ENCODE measurements around the gene RALA. TPM values are rescaled to one million over a fixed set of nuclear protein-coding genes. Genes with fewer than 3 reads are reported as not detected.
A peak's percentile ranks its signal among the peaks of the same experiment; 100 is the strongest.
"Not testable (repeated sequence)": the region's sequence is repeated elsewhere in the genome, so short reads cannot be mapped to it uniquely, and the experiment has no call there.

RALA gene
- polyA plus RNA-seq, 2 donors: 52.4 to 71.2 TPM

DNA sequence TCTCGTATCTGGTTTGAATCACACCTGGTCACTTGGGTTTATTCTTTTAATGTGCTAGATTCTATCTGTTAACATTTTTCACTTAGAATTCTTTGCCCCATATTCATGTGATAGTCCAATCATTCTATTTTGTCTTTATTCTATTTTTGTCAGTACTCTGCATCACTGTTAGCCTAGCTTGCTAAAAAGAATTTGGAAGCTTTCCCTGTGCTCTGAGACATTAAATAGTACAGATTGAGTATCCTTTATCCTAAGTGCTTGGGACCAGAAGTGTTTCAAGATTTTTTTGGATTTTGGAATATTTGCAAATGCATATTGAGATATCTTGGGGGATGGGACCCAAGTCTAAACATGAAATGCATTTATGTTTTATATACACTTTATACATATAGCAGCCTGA lies 51.0 kb downstream of the RALA start:
- no peak overlapping the region for H3K27ac ChIP-seq (ENCODE audit: low read depth in 2 of 2, low read length in 1 of 2)
- H3K4me1 ChIP-seq (ENCODE audit: control insufficient read depth in 2 of 2, insufficient read depth in 2 of 2, low read length in 1 of 2): no peaks in the 10 kb centered on the region
- H3K4me3 ChIP-seq (ENCODE audit: low read depth in 1 of 2, low read length in 2 of 2): no peak overlapping the region
- 86 to 90% methylated on average over 1 of the region's 1 CpG for WGBS, 2 donors
- no peaks in the 10 kb centered on the region for H3K27me3 ChIP-seq (ENCODE audit: control insufficient read depth in 1 of 2, insufficient read depth in 2 of 2, low read length in 2 of 2)
- H3K36me3 ChIP-seq (ENCODE audit: control insufficient read depth in 2 of 2, insufficient read depth in 2 of 2, low read length in 1 of 2): no peaks in the 10 kb centered on the region
- no peaks in the 10 kb centered on the region for H3K9me3 ChIP-seq (ENCODE audit: control insufficient read depth in 2 of 2, insufficient read depth in 1 of 2, low read depth in 1 of 2, low read length in 1 of 2)

DNA sequence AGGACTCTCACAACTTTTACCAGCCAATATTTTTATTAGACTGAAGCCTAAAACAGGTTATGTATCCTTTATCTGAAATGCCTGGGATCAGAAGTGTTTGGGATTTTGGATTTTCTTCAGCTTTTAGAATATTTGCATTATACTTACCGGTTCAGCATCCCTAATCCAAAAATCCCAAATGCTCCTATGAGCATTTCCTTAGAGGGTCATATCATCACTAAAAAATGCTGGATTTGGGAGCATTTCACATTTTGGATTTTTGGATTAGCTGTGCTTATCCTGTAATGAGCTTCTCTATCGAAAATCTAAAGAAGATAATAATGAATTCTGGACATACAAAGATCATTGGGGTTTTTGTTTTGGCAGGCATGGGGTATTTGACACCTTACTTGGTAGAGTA lies 53.0 kb downstream of the RALA start:
- Histone ChIP-seq H3K27me3 (ENCODE audit: control insufficient read depth in 1 of 2, insufficient read depth in 2 of 2, low read length in 2 of 2) (no peaks in the 10 kb centered on the region), H3K36me3 (ENCODE audit: control insufficient read depth in 2 of 2, insufficient read depth in 2 of 2, low read length in 1 of 2) (no peaks in the 10 kb centered on the region), H3K4me1 (ENCODE audit: control insufficient read depth in 2 of 2, insufficient read depth in 2 of 2, low read length in 1 of 2) (no peaks in the 10 kb centered on the region), H3K4me3 (ENCODE audit: low read depth in 1 of 2, low read length in 2 of 2) (no peak overlapping the region), H3K27ac (ENCODE audit: low read depth in 2 of 2, low read length in 1 of 2) (no peak overlapping the region), H3K9me3 (ENCODE audit: control insufficient read depth in 2 of 2, insufficient read depth in 1 of 2, low read depth in 1 of 2, low read length in 1 of 2) (no peaks in the 10 kb centered on the region)
- 87% methylated on average over 2 of the region's 2 CpGs for WGBS, 2 donors

GRCh38 chr7:39678930-39679709 lies 55.7 kb downstream of the RALA start:
- H3K9me3 ChIP-seq (ENCODE audit: control insufficient read depth in 2 of 2, insufficient read depth in 1 of 2, low read depth in 1 of 2, low read length in 1 of 2): no peaks in the 10 kb centered on the region
- no peak overlapping the region for H3K27ac ChIP-seq (ENCODE audit: low read depth in 2 of 2, low read length in 1 of 2)
- H3K27me3 ChIP-seq (ENCODE audit: control insufficient read depth in 1 of 2, insufficient read depth in 2 of 2, low read length in 2 of 2): no peaks in the 10 kb centered on the region
- no peak overlapping the region for H3K4me3 ChIP-seq (ENCODE audit: low read depth in 1 of 2, low read length in 2 of 2)
- H3K36me3 ChIP-seq (ENCODE audit: control insufficient read depth in 2 of 2, insufficient read depth in 2 of 2, low read length in 1 of 2): no peaks in the 10 kb centered on the region
- no peaks in the 10 kb centered on the region for H3K4me1 ChIP-seq (ENCODE audit: control insufficient read depth in 2 of 2, insufficient read depth in 2 of 2, low read length in 1 of 2)
- WGBS, 2 donors: 82 to 88% methylated on average over 6 of the region's 6 CpGs

GRCh38 chr7:39679874-39680273 lies 56.5 kb downstream of the RALA start:
- 90 to 93% methylated on average over 9 of the region's 9 CpGs for WGBS, 2 donors

DNA sequence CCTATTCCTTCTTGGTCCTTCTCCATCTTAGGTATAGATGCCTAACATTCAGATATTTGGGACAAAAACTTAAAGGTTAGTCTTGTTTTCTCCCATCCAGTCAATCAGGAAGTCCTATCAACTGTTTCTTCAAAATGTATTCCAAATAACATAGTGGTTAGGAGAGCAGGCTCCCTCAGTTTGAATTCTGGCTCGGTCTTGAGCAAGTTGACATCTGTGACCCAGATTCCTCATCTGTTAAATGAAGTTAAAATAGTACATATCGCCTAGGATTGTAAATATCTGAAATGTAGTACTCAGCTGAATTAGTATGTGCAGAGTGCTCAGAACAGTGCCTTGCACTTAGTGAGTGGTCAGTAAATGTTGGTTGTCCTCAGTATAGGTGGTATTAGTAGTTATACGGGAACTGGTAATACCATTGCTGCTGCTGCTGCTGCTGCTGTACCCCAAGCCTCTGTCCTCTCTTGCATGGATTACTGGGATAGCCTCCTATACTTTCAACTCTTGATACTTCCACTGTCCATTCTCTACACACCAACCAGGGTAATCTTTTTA lies 58.6 kb downstream of the RALA start:
- no peaks in the 10 kb centered on the region for H3K36me3 ChIP-seq (ENCODE audit: control insufficient read depth in 2 of 2, insufficient read depth in 2 of 2, low read length in 1 of 2)
- H3K27me3 ChIP-seq (ENCODE audit: control insufficient read depth in 1 of 2, insufficient read depth in 2 of 2, low read length in 2 of 2): no peaks in the 10 kb centered on the region
- no peaks in the 10 kb centered on the region for H3K4me1 ChIP-seq (ENCODE audit: control insufficient read depth in 2 of 2, insufficient read depth in 2 of 2, low read length in 1 of 2)
- no peak overlapping the region for H3K27ac ChIP-seq (ENCODE audit: low read depth in 2 of 2, low read length in 1 of 2)
- no peaks in the 10 kb centered on the region for H3K9me3 ChIP-seq (ENCODE audit: control insufficient read depth in 2 of 2, insufficient read depth in 1 of 2, low read depth in 1 of 2, low read length in 1 of 2)
- WGBS, 2 donors: 75 to 87% methylated on average over 3 of the region's 3 CpGs
- no peak overlapping the region for H3K4me3 ChIP-seq (ENCODE audit: low read depth in 1 of 2, low read length in 2 of 2)

More at GRCh38 chr7:39679874-39680273, 56.5 kb downstream of the RALA start:
- H3K4me1 ChIP-seq (ENCODE audit: control insufficient read depth in 2 of 2, insufficient read depth in 2 of 2, low read length in 1 of 2); H3K36me3 ChIP-seq (ENCODE audit: control insufficient read depth in 2 of 2, insufficient read depth in 2 of 2, low read length in 1 of 2); H3K27me3 ChIP-seq (ENCODE audit: control insufficient read depth in 1 of 2, insufficient read depth in 2 of 2, low read length in 2 of 2); H3K4me3 ChIP-seq (ENCODE audit: low read depth in 1 of 2, low read length in 2 of 2); H3K9me3 ChIP-seq (ENCODE audit: control insufficient read depth in 2 of 2, insufficient read depth in 1 of 2, low read depth in 1 of 2, low read length in 1 of 2); H3K27ac ChIP-seq (ENCODE audit: low read depth in 2 of 2, low read length in 1 of 2): not testable (repeated sequence)

DNA sequence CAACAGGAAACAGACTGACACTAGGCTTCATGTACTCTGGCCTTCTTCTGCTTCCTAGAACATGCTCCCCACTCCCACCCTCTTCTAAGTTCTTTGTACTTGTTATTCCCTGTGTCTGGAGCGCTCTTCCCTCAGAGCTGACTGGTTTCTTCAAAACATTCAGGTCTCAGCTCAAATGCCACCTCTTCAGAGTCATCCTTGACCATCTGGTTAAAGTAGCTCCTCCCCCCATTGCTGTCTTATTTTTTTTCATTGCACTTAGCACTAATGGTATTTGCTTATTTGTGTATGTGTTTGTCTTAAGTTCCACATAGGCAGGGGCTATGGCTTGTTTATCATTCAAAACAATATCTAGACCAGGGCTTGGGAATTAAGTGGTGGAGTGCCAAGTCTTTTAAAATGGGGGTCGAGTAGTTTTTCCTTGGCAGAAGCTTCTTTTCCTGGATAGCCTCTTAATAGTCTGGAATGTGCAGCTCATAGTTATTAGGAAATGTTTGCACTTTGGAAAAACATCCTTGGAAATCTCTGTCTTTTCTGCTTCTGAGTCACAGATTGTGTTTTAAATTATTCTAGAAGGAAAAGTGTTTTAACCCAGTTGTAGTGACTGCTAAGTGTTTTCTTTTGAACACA lies 60.0 kb downstream of the RALA start:
- Histone ChIP-seq H3K9me3 (ENCODE audit: control insufficient read depth in 2 of 2, insufficient read depth in 1 of 2, low read depth in 1 of 2, low read length in 1 of 2) (no peaks in the 10 kb centered on the region), H3K27ac (ENCODE audit: low read depth in 2 of 2, low read length in 1 of 2) (no peak overlapping the region), H3K4me1 (ENCODE audit: control insufficient read depth in 2 of 2, insufficient read depth in 2 of 2, low read length in 1 of 2) (no peaks in the 10 kb centered on the region), H3K36me3 (ENCODE audit: control insufficient read depth in 2 of 2, insufficient read depth in 2 of 2, low read length in 1 of 2) (no peaks in the 10 kb centered on the region), H3K27me3 (ENCODE audit: control insufficient read depth in 1 of 2, insufficient read depth in 2 of 2, low read length in 2 of 2) (no peaks in the 10 kb centered on the region), H3K4me3 (ENCODE audit: low read depth in 1 of 2, low read length in 2 of 2) (no peak overlapping the region)
- 49% methylated on average over 2 of the region's 2 CpGs for WGBS, 2 donors

DNA sequence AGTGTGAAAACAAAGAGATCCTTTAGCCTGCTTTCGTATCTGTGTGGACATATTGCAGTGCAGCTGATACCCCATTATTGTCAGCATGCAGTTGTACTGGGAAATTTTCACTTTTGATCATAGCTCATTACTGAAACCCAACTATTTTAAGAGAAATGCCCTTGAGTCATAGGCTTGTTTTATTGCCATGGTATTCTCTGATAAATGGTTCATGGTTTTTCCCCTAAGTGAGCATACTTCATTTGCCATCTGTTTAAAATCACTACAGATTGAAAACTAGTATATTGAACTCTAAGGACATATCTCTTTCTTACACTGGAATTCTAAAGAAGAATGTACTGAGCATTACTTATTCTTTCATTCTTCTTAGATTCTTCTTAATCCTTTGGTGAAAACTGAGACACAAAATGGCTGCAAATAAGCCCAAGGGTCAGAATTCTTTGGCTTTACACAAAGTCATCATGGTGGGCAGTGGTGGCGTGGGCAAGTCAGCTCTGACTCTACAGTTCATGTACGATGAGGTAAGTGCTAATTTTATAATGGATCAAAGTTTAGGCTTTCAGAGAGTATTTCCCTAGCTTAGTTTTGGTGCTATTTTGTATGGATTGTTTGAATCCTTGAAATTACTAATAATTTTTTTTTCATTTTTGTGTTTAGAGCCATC lies 63.0 kb downstream of the RALA start:
- Histone ChIP-seq H3K4me3 (ENCODE audit: low read depth in 1 of 2, low read length in 2 of 2) (no peak overlapping the region), H3K4me1 (ENCODE audit: control insufficient read depth in 2 of 2, insufficient read depth in 2 of 2, low read length in 1 of 2) (no peaks in the 10 kb centered on the region), H3K27ac (ENCODE audit: low read depth in 2 of 2, low read length in 1 of 2) (no peak overlapping the region), H3K27me3 (ENCODE audit: control insufficient read depth in 1 of 2, insufficient read depth in 2 of 2, low read length in 2 of 2) (no peaks in the 10 kb centered on the region), H3K9me3 (ENCODE audit: control insufficient read depth in 2 of 2, insufficient read depth in 1 of 2, low read depth in 1 of 2, low read length in 1 of 2) (no peaks in the 10 kb centered on the region), H3K36me3 (ENCODE audit: control insufficient read depth in 2 of 2, insufficient read depth in 2 of 2, low read length in 1 of 2) (peaks cover 0 to 3% of the 10 kb centered on the region in 2 donors)
- WGBS, 2 donors: 83 to 85% methylated on average over 3 of the region's 3 CpGs

GRCh38 chr7:39688611-39689480 lies 65.5 kb downstream of the RALA start:
- no peak overlapping the region for H3K4me3 ChIP-seq (ENCODE audit: low read depth in 1 of 2, low read length in 2 of 2)
- H3K27ac ChIP-seq (ENCODE audit: low read depth in 2 of 2, low read length in 1 of 2): peak overlapping the region; percentile 75 to 84
- 74 to 80% methylated on average over 9 of the region's 9 CpGs for WGBS, 2 donors
- H3K9me3 ChIP-seq (ENCODE audit: control insufficient read depth in 2 of 2, insufficient read depth in 1 of 2, low read depth in 1 of 2, low read length in 1 of 2): no peaks in the 10 kb centered on the region
- no peaks in the 10 kb centered on the region for H3K4me1 ChIP-seq (ENCODE audit: control insufficient read depth in 2 of 2, insufficient read depth in 2 of 2, low read length in 1 of 2)
- no peaks in the 10 kb centered on the region for H3K27me3 ChIP-seq (ENCODE audit: control insufficient read depth in 1 of 2, insufficient read depth in 2 of 2, low read length in 2 of 2)
- peaks cover 0 to 3% of the 10 kb centered on the region in 2 donors for H3K36me3 ChIP-seq (ENCODE audit: control insufficient read depth in 2 of 2, insufficient read depth in 2 of 2, low read length in 1 of 2)

- WGBS, 2 donors: 59 to 75% methylated on average over 2 of the region's 2 CpGs
- Histone ChIP-seq H3K27ac (ENCODE audit: low read depth in 2 of 2, low read length in 1 of 2) (no peak overlapping the region), H3K27me3 (ENCODE audit: control insufficient read depth in 1 of 2, insufficient read depth in 2 of 2, low read length in 2 of 2) (no peaks in the 10 kb centered on the region)
These were observed 68.4 kb downstream of the RALA start for GRCh38 chr7:39691821-39692220.

More at GRCh38 chr7:39691821-39692220, 68.4 kb downstream of the RALA start:
- Histone ChIP-seq H3K36me3 (ENCODE audit: control insufficient read depth in 2 of 2, insufficient read depth in 2 of 2, low read length in 1 of 2) (peaks cover 0 to 3% of the 10 kb centered on the region in 2 donors), H3K4me3 (ENCODE audit: low read depth in 1 of 2, low read length in 2 of 2) (no peak overlapping the region), H3K9me3 (ENCODE audit: control insufficient read depth in 2 of 2, insufficient read depth in 1 of 2, low read depth in 1 of 2, low read length in 1 of 2) (no peaks in the 10 kb centered on the region), H3K4me1 (ENCODE audit: control insufficient read depth in 2 of 2, insufficient read depth in 2 of 2, low read length in 1 of 2) (no peaks in the 10 kb centered on the region)
